Vagina (tissue), 2 donors: ENCODE results near the gene ROPN1L. TPM values are rescaled to one million over a fixed set of nuclear protein-coding genes. Genes with fewer than 3 reads are reported as not detected.

Experiments
- DNase-seq, 2 donors: peaks; one replicate each; pipeline ENCODE4 v3.0.0-alpha.2; 2017; ENCODE audit errors: extremely low spot score in 2 of 2
- H3K27ac ChIP-seq: fragments of 200-600 bp; sonication (generic); one replicate; pipeline ENCODE4 v1.5.1; 2019
- H3K27me3 ChIP-seq: fragments of 200-600 bp; sonication (generic); one replicate; pipeline ENCODE4 v1.5.1; 2019
- H3K36me3 ChIP-seq, 2 donors: fragments of 200-600 bp; sonication (generic); one replicate each; pipeline ENCODE4 v1.5.1; 2017 to 2019
- H3K4me1 ChIP-seq: fragments of 200-600 bp; sonication (generic); one replicate; pipeline ENCODE4 v1.5.1; 2019
- H3K4me3 ChIP-seq, 2 donors: fragments of 200-600 bp; sonication (generic); 1 replicate in 1 of 2; 2 replicates in 1 of 2; pipeline ENCODE4 v1.5.1; 2016 to 2019
- H3K9me3 ChIP-seq: fragments of 200-600 bp; sonication (generic); one replicate; pipeline ENCODE4 v1.5.1; 2019
- POLR2A ChIP-seq, 2 donors: fragments of 450-650 bp; IDR thresholded peaks; one replicate each; pipeline ENCODE4 v1.6.1; 2017; ENCODE audit warnings: antibody characterized with exemption in 2 of 2, mild to moderate bottlenecking in 2 of 2, moderate library complexity in 2 of 2
- POLR2AphosphoS5 ChIP-seq, 2 donors: sonication (generic); formaldehyde crosslinking; IDR thresholded peaks; one replicate each; pipeline ENCODE4 v1.9.0; 2017; ENCODE audit warnings: antibody characterized with exemption in 2 of 2, mild to moderate bottlenecking in 2 of 2, low read depth in 1 of 2; ENCODE audit not compliant: insufficient read depth in 1 of 2
- intact Hi-C: fragments of 100-400 bp; cut with DNase I; formaldehyde crosslinking; loops from one replicate; pipeline ENCODE4 v1.15.1; 2023
- total RNA-seq: library from RNA; depleted of rRNA; stranded (reverse); fragments of >200 nt; gene quantifications from one replicate; pipeline ENCODE4 v1.2.3, GENCODE V29; 2016
- TF ChIP-seq, protein P1 (sequence below), 3 experiments: fragments of 450-650 bp in 2 of 3; fragments of 200-600 bp in 1 of 3; sonication (generic) in 1 of 3; IDR thresholded peaks; one replicate each; pipeline ENCODE4 v1.5.1; 2017 to 2019; ENCODE audit warnings: antibody characterized with exemption in 3 of 3, mild to moderate bottlenecking in 2 of 3, moderate library complexity in 2 of 3

Gene ROPN1L
- total RNA-seq, 1 donor from 2014 or later, result 4.2 TPM

DNA sequence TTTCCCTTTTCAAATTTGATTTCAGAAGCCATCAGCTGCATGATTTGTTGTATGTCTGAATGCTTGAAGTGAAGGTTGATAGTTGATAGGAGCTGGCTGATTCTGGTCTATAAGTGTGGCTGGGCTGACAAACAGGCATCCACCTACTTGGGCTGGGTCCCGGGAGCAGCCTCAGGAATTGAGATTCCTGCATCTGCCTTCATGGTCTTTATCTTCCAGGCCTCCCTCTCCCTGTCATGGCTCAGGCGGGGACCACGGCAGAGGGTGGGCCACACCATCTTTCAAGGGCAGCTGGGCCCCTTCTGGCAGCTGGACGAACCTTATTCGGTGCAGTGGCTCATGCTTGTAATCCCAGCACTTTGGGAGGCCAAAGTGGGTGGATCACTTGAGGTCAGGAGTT lies 55.9 kb downstream of the ROPN1L start:
- no peaks in the 10 kb centered on the region for H3K36me3 ChIP-seq
- TF ChIP-seq POLR2AphosphoS5 (IDR thresholded peaks at IDR 0.05; ENCODE audit: insufficient read depth in 1 of 2, low read depth in 1 of 2), result no peak
- no peak for TF ChIP-seq POLR2A (IDR thresholded peaks at IDR 0.05)
- TF ChIP-seq, protein P1, sequence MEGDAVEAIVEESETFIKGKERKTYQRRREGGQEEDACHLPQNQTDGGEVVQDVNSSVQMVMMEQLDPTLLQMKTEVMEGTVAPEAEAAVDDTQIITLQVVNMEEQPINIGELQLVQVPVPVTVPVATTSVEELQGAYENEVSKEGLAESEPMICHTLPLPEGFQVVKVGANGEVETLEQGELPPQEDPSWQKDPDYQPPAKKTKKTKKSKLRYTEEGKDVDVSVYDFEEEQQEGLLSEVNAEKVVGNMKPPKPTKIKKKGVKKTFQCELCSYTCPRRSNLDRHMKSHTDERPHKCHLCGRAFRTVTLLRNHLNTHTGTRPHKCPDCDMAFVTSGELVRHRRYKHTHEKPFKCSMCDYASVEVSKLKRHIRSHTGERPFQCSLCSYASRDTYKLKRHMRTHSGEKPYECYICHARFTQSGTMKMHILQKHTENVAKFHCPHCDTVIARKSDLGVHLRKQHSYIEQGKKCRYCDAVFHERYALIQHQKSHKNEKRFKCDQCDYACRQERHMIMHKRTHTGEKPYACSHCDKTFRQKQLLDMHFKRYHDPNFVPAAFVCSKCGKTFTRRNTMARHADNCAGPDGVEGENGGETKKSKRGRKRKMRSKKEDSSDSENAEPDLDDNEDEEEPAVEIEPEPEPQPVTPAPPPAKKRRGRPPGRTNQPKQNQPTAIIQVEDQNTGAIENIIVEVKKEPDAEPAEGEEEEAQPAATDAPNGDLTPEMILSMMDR (IDR thresholded peaks at IDR 0.05), result no peak
- intact Hi-C loops, result no loop called here
- H3K4me1 ChIP-seq, result no peaks in the 10 kb centered on the region
- no peak overlapping the region for H3K27ac ChIP-seq
- no peak for DNase-seq
- H3K4me3 ChIP-seq, result no peak overlapping the region
- peaks cover 8% of the 10 kb centered on the region for H3K9me3 ChIP-seq
- no peaks in the 10 kb centered on the region for H3K27me3 ChIP-seq

DNA sequence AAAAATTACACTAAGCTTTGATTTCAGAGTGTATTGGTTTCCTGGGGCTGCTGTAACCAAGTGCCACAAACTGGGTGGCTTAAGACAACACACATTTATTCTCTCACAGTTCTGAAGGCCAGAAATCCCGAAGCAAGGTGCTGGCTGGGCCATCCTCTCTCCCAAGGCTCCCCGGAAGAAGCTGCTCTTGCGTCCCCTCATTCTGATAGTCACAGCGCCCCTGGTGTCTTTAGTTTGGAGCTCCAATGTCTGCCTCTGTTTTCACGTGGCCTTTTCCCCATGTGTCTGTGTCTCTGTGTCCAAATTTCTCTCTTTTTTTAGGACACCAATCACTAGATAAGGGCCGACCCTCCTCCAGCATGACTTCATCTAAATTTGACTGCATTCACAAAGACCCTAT lies 56.7 kb downstream of the ROPN1L start:
- Histone ChIP-seq H3K4me3 (no peak overlapping the region), H3K27me3 (no peaks in the 10 kb centered on the region), H3K36me3 (no peaks in the 10 kb centered on the region), H3K27ac (no peak overlapping the region), H3K9me3 (peaks cover 8% of the 10 kb centered on the region), H3K4me1 (no peaks in the 10 kb centered on the region)
- no peak for DNase-seq
- TF ChIP-seq POLR2AphosphoS5 (IDR thresholded peaks at IDR 0.05; ENCODE audit: insufficient read depth in 1 of 2, low read depth in 1 of 2) (no peak), POLR2A (IDR thresholded peaks at IDR 0.05) (no peak)
- TF ChIP-seq, protein P1 (IDR thresholded peaks at IDR 0.05), result no peak
- intact Hi-C loops, result no loop called here

DNA sequence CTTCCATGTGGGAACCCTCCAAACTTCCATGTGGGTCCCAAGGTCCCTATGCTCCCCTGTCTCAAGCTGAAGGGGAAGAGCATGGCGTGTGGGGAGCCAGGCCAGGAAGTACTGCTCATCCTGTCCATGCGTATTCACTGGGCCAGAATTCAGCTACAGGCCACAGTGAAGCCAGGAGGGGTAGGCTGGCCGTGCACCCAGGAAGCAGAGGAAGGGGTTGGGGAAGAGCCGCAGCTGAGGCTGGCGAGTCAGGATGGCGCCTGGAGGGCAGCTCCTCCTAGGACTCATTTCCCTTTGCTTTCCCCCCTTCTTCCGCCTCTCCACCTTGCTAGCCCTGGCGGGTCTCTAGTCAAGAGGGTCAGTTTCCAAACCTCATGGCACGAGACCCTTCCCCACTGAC lies 57.4 kb downstream of the ROPN1L start:
- Histone ChIP-seq H3K36me3 (no peaks in the 10 kb centered on the region), H3K9me3 (peaks cover 8% of the 10 kb centered on the region), H3K27ac (no peak overlapping the region), H3K27me3 (no peaks in the 10 kb centered on the region), H3K4me1 (no peaks in the 10 kb centered on the region), H3K4me3 (no peak overlapping the region)
- TF ChIP-seq POLR2A (IDR thresholded peaks at IDR 0.05) (no peak), POLR2AphosphoS5 (IDR thresholded peaks at IDR 0.05; ENCODE audit: insufficient read depth in 1 of 2, low read depth in 1 of 2) (no peak)
- TF ChIP-seq, protein P1 (IDR thresholded peaks at IDR 0.05), result no peak
- intact Hi-C loops, result no loop called here
- no peak for DNase-seq

DNA sequence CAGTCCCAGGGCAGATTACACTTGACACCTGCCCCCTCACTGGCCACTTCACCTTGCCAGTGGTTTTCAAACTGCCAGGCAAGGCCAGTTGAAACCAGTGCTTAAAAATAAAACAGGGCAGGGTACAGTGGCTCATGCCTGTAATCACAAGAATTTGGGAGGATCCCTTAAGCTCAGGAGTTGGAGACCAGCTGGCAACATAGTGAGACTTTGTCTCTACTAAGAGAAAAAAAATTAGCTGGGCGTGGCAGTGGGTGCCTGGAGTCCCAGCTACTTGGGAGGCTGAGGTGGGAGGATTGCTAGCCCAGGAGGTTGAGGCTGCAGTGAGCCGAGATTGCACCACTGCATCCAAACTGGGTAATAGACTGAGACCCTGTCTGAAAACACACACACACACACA lies 58.1 kb downstream of the ROPN1L start:
- DNase-seq, result no peak
- TF ChIP-seq POLR2A (IDR thresholded peaks at IDR 0.05) (no peak), POLR2AphosphoS5 (IDR thresholded peaks at IDR 0.05; ENCODE audit: insufficient read depth in 1 of 2, low read depth in 1 of 2) (no peak)
- TF ChIP-seq, protein P1 (IDR thresholded peaks at IDR 0.05), result no peak
- Histone ChIP-seq H3K27me3 (no peaks in the 10 kb centered on the region), H3K36me3 (no peaks in the 10 kb centered on the region), H3K4me3 (no peak overlapping the region), H3K4me1 (no peaks in the 10 kb centered on the region), H3K9me3 (peaks cover 2% of the 10 kb centered on the region), H3K27ac (no peak overlapping the region)
- intact Hi-C loops, result no loop called here

DNA sequence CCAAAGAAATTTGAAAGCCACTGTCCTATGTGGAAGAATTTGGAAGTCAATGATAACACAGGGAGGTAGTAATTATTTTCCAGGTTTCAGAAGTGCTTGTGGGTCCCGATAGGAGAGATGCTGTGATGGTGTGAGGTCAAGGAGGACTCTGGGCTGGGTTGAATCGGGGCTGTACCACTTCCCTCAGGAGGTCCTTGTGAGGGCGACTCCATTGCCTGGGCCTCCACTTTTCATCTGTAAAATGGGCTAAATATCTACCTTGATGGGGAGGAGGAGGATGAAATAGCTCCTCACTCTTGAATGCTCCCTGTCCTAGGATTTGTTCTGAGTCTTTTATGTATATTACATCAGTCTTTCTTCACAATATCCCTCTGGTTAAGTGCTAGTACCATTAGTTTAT lies 59.0 kb downstream of the ROPN1L start:
- Histone ChIP-seq H3K27me3 (no peaks in the 10 kb centered on the region), H3K9me3 (no peaks in the 10 kb centered on the region), H3K27ac (no peak overlapping the region), H3K36me3 (no peaks in the 10 kb centered on the region), H3K4me1 (no peaks in the 10 kb centered on the region), H3K4me3 (no peak overlapping the region)
- no peak for TF ChIP-seq POLR2A (IDR thresholded peaks at IDR 0.05)
- no peak for TF ChIP-seq POLR2AphosphoS5 (IDR thresholded peaks at IDR 0.05; ENCODE audit: insufficient read depth in 1 of 2, low read depth in 1 of 2)
- TF ChIP-seq, protein P1 (IDR thresholded peaks at IDR 0.05), result no peak
- DNase-seq, result no peak
- intact Hi-C loops, result no loop called here
